Stimulated activated CD4-positive, alpha-beta T cell treated with anti-CD3 and anti-CD28 coated beads, TNF-alpha, amount 100 ng/mL, for 48 hours (primary cell): Measurements from ENCODE around the gene SWT1.
"Not testable (repeated sequence)": the region's sequence is repeated elsewhere in the genome, so short reads cannot be mapped to it uniquely, and the experiment has no call there.

Experiments
- DNase-seq, 3 donors: peaks; one replicate each; pipeline ENCODE4 v3.0.0-alpha.2; 2020; ENCODE audit warnings: low read depth in 3 of 3

Gene SWT1

GRCh38 chr1:185249563-185249962 lies 92.6 kb downstream of the SWT1 start:
- no peak for DNase-seq

DNA sequence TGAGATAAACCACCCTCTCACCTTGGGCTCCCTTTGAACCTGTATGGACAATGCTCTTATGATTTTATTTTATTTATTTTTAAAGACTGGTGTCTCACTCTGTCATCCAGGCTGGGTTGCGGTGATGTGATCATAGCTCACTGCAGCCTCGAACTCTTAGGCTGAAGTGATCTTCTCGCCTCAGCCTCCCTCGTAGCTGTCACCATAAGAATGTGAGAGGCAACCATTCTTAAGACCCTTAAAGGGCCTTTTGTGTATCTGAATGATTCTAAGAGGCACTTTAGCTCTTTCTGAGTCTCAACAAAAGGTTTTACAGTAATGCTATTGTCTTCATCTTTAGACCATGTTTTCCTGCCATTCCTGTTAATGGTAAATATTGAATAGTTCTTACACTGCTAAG lies 93.1 kb downstream of the SWT1 start:
- no peak for DNase-seq

DNA sequence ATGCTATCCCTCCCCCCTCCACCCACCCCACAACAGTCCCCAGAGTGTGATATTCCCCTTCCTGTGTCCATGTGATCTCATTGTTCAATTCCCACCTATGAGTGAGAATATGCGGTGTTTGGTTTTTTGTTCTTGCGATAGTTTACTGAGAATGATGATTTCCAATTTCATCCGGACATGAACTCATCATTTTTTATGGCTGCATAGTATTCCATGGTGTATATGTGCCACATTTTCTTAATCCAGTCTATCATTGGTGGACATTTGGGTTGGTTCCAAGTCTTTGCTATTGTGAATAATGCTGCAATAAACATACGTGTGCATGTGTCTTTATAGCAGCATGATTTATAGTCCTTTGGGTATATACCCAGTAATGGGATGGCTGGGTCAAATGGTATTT lies 95.0 kb downstream of the SWT1 start:
- DNase-seq = not testable (repeated sequence)

- not testable (repeated sequence) for DNase-seq
These were observed 95.4 kb downstream of the SWT1 start for GRCh38 chr1:185252404-185252803.

DNA sequence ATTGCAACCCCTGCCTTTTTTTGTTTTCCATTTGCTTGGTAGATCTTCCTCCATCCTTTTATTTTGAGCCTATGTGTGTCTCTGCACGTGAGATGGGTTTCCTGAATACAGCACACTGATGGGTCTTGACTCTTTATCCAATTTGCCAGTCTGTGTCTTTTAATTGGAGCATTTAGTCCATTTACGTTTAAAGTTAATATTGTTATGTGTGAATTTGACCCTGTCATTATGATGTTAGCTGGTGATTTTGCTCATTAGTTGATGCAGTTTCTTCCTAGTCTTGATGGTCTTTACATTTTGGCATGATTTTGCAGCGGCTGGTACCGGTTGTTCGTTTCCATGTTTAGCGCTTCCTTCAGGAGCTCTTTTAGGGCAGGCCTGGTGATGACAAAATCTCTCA lies 98.6 kb downstream of the SWT1 start:
- not testable (repeated sequence) for DNase-seq

- not testable (repeated sequence) for DNase-seq
These were observed 100.4 kb downstream of the SWT1 start for GRCh38 chr1:185257116-185257949.

DNA sequence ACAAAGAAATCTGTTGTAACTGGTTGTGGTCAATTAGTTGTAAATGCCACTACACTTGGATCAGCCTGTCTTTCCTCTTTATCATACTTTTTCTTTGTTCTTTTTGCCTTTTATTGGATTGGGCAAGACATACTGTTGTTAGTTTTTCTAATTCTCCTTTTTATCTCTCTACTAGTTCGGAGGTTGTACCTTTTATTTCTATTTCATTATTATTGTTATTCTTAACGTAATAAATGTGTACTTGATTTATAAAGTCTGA lies 100.9 kb downstream of the SWT1 start:
- no peak for DNase-seq

GRCh38 chr1:185258676-185259075 lies 101.7 kb downstream of the SWT1 start:
- no peak for DNase-seq

DNA sequence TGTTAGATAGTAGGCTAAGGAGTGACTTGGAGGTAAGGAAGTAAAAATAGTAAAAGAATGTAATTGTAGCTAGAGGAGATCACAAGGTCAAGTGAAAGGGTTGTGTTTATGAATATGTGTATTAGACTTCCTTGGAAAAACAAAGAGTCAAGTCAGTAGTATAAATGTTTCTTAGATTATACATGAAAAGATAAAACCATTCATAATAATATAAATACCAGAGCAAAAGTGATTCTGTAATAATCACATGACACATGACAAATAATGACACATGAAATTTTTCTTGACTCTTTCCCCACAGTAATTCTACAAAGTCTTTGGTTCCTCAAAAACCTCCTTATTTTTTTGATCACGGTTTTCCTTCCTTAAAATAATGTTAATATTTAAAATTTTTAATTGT lies 103.6 kb downstream of the SWT1 start:
- DNase-seq = no peak

DNA sequence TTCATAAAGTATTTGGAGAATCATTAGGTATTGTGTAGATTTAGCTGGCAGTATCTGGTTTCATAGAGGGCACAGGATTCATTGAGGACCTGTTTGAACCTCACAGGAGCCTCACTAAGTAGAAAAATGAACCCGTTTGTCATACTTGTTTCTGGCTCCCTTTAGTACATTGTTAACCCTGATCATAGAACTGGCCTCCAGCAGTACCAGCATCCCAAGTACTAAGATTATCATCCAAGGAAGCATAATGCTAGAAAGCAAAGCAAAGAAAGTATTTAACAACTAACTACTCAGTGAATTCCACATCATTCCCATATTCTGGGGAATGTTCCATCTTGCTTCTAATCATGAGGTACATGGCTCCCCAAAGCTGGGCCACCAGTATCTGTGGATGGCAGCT lies 105.2 kb downstream of the SWT1 start:
- no peak for DNase-seq

DNA sequence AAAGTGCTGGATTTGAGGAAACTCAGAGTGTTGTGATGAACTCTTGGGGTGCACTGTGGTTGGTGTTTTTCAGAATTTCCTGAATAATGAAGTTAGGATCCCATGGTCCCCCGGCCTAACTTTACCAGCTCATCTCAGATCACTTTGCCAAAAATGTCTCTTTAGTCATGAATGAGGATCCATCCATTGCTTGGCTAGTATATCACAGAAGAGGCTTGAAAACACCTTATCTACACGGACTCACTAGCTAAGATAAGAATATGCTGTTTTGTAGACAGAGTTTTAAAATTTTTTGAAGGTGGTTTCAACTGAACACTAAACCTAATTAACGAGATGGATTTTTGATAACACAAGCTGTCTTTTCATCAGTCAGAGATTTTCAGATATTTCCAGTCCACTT lies 106.3 kb downstream of the SWT1 start:
- DNase-seq = no peak

- DNase-seq = no peak
These were observed 106.8 kb downstream of the SWT1 start for GRCh38 chr1:185263780-185264179.

- no peak for DNase-seq
These were observed 108.3 kb downstream of the SWT1 start for GRCh38 chr1:185265314-185265713.

GRCh38 chr1:185267301-185267700 lies 110.3 kb downstream of the SWT1 start:
- DNase-seq = no peak

DNA sequence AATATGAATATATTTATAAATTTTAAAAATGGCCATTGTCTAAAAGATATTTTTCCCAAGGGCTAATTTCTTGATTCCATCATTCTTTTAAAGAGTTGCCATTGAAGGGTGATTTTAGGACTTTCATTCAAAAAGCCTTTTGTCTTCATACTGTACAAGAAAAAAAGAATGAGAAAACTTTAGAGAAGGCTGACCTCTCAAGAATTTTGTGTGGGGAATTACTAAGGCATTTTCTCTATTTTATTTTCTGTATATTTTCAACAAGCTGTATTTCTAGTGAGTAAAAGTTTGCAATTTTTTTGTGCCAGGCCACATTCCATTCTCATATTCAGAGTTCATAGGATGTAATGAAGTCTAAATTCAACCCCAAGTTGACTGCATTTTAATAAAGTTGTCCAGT lies 110.7 kb downstream of the SWT1 start:
- no peak for DNase-seq

- DNase-seq = no peak
These were observed 111.4 kb downstream of the SWT1 start for GRCh38 chr1:185268352-185268751.

DNA sequence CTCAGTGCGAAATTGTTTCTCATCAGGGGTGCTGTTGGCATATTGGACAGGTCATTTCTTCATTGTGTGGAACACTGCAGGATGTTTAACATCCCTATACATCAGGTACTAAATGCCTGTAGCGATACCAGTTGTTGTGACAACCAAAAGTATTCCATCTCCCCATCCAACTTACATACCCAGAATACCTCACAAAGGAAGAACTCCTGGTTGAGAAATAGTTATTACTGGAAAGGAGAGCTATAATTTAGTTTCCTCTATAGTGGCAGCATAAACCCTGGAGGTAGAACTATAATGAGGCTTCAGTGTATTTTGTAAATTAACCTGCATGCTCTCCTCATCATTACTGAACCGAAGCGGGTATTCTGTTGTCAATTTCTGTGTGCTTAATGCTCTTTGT lies 115.0 kb downstream of the SWT1 start:
- DNase-seq = no peak

DNA sequence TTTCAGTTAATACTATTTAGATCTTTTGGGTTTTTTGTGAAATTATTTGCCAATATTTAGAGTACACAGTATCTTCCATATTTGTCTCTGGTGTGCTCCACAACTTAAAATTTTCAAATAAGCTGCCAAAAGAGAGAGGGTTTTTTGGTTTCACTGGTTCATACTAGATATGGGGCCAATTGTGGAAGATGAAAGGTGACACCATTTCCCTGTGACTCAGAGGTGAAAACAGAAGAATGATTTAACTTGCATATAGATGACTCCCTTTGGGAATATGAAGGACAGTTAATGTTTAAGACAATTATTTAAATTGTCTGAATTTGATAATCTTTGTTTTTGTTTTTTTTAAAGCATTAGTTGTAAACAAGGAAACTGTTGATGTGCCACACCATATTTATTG lies 122.6 kb downstream of the SWT1 start:
- DNase-seq = no peak

DNA sequence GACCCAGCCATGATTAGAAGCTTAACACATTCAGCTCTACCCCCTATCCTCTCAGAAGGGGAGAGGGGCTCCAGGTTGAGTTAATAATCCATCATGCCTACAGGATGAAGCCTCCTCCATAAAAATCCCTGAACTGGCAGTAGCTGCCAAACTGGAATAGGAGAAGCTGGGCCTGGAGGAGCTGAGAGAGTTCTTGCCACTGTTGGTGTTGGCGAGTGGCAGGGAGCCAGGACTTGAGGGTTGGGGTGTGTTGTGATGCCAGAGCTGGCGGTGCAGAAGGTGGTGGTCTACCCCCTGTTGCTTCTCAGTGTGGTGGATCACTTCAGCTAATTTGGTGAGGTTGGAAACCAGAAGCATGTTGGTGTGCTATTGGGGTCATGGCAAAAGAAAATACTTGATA lies 123.6 kb downstream of the SWT1 start:
- DNase-seq = no peak

- no peak for DNase-seq
These were observed 124.3 kb downstream of the SWT1 start for GRCh38 chr1:185281245-185281644.

GRCh38 chr1:185284116-185284515 lies 127.1 kb downstream of the SWT1 start:
- no peak for DNase-seq

DNA sequence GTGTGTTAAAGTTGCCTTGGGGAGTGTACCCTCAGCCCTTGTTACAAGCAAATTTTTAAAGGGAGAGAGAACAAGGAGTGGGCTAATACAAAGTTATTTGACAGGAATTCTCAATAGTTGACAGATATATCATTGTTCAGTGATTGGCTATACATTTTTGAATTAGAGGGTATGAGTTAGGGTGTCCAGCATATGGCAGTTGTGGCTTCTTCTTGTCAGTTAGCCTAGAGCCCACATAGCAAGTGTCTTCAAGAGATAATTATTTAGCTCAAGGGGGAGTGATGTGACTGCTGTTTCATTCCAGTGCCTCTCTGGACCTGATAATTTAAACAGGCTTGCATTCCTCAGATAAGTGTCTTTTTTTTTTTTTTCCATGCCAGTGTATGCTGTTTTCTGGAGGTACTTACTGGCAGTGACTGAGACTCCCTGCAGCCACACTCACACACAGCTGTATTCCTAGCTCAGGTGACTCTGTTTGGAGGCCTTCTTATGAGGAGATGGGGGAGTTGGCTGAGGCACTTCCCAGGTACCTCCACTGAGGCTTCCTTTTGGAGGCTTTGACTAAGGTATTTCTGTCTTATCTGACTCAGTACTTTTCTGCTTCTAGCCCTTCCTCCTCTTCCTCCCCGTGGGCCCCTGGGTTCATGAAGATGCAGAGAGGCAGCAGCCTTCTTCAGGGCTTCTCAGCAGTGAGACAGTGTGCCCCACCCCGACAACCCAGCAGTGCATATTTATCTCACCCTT lies 127.7 kb downstream of the SWT1 start:
- DNase-seq = no peak

- no peak for DNase-seq
These were observed 130.5 kb downstream of the SWT1 start for GRCh38 chr1:185287451-185287850.

GRCh38 chr1:185288435-185288834 lies 131.5 kb downstream of the SWT1 start:
- no peak for DNase-seq
